Left forelimb (tissue), 1 donor: ENCODE measurements around the gene TRAFD1.

ENCODE experiments used
- DNase-seq: peaks from one replicate; pipeline ENCODE4 v3.0.0-alpha.2; 2018; ENCODE audit warnings: low spot score

The TRAFD1 gene

GRCh38 chr12:112116232-112117060, 8.9 kb upstream of the TRAFD1 start:
- DNase-seq, result no peak

- DNase-seq, result no peak
Measured at GRCh38 chr12:112117685-112118084, 7.7 kb upstream of the TRAFD1 start.

DNA sequence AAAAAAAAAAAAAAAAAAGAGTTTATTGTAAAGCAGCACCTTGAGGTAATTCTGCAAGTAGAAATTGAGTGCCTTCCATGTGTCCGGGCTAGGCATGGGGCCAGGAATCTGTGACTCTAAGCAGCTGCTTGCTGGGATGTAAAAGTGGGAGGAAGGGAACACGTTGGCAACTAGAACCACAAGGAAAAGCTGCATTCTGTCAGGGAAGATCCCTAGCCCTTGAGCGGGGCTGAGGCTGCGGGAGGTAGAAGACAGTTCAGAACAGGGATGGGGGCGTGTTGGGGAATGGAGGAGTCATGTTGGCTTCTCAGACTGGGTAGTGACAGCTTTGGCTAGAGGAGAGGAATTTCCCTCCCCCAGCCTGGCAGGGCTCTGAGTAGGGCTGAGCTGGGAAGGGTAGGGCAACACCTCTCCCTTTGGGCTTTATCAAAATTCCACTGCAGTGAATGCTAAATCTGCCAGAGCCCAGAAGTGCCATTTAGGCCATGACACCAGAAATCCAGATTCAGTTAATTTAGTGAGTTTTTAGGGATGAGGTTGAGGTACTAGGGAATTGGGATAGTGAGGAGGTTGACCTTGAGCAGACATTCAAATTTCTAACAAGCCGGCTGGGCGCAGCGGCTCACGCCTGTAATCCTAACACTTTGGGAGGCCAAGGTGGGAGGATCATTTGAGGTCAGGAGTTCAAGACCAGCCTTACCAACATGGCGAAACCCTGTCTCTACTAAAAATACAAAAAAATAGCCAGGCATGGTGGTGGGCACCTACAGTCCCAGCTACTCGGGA, 3.4 kb upstream of the TRAFD1 start:
- peak; percentile 75 for DNase-seq

DNA sequence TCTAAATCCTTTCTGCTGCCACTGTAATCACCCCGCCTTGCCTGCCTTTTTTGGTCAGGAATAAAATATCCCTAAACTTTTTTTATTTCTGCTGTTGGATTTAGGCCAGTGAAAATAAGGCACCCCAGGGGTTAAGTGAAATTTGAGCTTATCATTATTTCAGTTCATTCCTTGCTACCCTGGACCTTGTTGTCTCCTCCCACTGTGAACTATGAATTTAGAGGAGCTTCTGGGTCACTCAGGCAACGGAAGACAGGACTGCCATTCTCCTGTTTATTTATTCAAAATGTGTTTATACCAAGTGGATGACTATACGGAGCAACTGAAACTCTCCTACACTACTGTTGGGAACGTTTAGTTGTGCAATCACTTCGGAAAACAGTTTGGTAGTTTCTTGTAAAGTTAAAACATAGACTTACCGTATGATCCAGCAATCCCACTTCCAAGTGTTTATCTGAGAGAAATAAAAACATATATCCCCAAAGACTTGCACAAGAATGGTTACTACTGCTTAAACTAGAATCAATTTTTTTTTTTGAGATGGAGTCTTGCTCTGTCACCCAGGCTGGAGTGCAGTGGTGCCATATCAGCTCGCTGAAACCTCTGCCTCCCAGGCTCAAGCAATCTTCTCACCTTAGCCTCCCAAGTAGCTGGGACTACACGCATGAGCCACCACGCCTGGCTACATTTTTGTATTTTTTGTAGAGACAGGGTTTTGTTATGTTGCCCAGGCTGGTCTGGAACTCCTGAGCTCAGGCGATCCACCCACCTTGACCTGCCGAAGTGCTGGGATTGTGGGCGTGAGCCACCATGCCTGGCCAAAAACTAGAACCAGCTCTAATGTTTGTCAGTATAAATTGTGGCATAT, 2.3 kb upstream of the TRAFD1 start:
- DNase-seq, result no peak

DNA sequence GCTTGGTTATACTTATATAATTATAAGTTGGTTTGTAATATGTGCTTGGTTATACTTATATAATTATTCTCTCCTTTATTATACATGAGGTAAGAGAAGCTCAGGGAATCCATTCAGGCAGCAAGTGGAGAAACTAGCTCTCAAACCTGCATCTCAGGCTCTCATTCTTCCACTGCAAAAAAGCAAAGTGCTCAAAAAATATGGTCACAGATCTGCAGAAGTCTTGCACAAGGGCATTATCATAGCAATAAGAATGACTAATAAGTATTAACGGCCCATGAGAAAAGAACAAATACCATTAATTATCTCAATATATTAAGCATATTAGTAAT, 476 bp upstream of the TRAFD1 start:
- DNase-seq, result no peak

DNA sequence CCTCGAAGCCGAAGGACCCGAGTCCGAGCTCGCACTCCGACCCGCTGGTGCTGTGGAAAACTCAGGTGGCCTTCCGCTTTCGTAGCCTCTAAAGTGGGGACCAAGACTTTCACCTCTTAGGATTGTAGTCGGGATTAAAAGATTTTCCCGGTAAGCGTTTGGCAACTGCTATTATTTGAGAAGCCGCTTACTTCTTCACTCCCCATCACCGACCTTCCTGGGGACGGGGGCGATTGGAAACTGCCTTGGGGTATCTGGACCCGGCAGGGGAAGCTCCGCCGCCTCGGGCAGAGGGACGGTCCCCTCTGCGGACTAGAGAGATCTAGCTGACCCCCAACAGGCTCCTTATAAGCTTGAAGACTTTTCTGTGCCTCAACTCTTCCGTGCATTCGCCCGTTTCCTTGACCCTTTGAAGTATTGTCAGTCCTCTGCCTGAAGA, 659 bp downstream of the TRAFD1 start:
- no peak for DNase-seq

GRCh38 chr12:112126911-112127310, 1.6 kb downstream of the TRAFD1 start:
- no peak for DNase-seq

- DNase-seq, result no peak
Measured at GRCh38 chr12:112130441-112130998, 5.2 kb downstream of the TRAFD1 start.

DNA sequence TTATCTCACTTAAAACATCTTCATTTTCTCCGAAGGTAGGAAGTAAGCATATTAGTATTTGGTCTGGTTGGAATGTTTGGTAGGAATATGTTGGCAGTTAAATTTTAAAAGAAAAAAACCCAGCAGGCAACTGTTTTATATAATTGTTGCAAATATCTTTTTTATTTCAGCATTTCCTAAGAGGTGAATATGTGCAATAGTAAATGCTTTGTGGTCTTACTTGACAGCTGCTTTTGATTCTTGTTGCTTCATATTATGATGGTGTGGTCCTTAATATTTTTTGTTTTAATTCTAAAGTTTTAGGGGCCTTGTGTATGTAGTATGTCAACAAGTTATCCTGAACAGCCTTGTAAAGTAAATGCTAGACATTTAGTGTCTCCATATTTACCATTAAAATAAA, 6.3 kb downstream of the TRAFD1 start:
- DNase-seq, result no peak

GRCh38 chr12:112133418-112133817, 8.1 kb downstream of the TRAFD1 start:
- no peak for DNase-seq

DNA sequence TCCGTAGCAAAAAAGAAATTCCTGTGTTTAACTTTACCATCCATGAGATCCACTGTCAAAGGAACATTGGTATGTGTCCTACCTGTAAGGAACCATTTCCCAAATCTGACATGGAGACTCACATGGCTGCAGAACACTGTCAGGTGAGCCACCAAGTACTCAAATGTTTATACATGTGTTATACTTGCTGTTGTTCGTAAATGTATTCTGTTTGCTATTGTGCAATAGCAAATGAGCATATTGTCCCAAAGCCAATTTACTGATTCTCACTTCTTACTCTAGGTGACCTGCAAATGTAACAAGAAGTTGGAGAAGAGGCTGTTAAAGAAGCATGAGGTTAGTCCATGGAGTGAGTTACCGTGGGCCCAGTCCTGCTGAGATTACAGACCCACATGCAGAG, 9.4 kb downstream of the TRAFD1 start:
- DNase-seq, result no peak

DNA sequence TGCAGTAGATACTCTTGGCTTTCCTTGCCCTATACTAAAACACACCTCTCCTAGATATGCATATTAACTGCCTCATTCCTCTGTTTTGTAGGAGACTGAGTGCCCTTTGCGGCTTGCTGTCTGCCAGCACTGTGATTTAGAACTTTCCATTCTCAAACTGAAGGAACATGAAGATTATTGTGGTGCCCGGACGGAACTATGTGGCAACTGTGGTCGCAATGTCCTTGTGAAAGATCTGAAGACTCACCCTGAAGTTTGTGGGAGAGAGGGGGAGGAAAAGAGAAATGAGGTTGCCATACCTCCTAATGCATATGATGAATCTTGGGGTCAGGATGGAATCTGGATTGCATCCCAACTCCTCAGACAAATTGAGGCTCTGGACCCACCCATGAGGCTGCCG, 15.4 kb downstream of the TRAFD1 start:
- no peak for DNase-seq

- DNase-seq, result no peak
Measured at GRCh38 chr12:112146123-112146522, 20.8 kb downstream of the TRAFD1 start.

DNA sequence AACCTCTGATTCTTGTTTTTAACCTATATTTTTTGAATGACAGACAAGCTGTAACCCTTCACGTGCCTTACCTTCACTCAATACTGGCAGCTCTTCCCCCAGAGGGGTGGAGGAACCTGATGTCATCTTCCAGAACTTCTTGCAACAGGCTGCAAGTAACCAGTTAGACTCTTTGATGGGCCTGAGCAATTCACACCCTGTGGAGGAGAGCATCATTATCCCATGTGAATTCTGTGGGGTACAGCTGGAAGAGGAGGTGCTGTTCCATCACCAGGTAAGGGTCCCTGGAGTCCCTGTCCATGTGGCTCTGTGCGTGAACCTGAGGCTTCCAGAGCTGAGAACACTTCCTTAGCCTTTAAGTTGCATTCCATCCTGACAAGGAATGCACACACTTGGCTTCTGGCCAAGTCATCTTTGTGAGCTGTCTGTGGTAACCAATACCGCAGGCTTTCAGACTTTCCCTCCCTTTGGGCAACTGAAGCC, 22.7 kb downstream of the TRAFD1 start:
- no peak for DNase-seq

- no peak for DNase-seq
Measured at GRCh38 chr12:112149596-112149995, 24.2 kb downstream of the TRAFD1 start.

DNA sequence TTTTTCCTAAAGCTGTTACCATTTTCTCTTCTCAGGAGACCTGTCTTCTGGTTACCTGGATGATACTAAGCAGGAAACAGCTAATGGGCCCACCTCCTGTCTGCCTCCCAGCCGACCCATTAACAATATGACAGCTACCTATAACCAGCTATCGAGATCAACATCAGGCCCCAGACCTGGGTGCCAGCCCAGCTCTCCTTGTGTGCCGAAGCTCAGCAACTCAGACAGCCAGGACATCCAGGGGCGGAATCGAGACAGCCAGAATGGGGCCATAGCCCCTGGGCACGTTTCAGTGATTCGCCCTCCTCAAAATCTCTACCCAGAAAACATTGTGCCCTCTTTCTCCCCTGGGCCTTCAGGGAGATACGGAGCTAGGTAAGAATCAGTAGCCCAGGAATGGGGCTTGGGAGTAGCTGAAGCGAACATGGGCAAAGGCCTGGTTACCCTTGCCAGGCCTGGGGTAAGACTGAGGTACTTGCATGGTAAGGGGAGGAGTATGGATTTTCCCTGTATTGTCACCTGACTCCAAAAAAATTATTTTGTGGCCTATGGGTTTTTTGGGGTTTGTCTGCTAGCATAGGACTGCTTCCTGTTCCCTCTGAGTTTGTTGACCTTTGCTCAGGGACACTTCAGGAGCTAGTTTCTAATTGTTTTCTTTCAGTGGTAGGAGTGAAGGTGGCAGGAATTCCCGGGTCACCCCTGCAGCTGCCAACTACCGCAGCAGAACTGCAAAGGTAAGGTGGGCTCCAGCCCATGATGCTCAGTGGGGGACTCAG, 26.6 kb downstream of the TRAFD1 start:
- DNase-seq, result no peak

GRCh38 chr12:112153181-112153892, 28.0 kb downstream of the TRAFD1 start:
- DNase-seq, result no peak

GRCh38 chr12:112153893-112154219, 28.5 kb downstream of the TRAFD1 start:
- DNase-seq, result no peak

- peak; percentile 47 for DNase-seq
Measured at GRCh38 chr12:112158461-112159145, 33.2 kb downstream of the TRAFD1 start.

- DNase-seq, result peak; percentile 28
Measured at GRCh38 chr12:112159146-112159541, 33.8 kb downstream of the TRAFD1 start.
